ENCODE results near the gene TOP2B. TPM values are rescaled to one million over a fixed set of nuclear protein-coding genes. Genes with fewer than 3 reads are reported as not detected.

Gene TOP2B
- total and polyA plus RNA-seq, 8 donors = 35.6 to 266 (median 61.9) TPM

DNA sequence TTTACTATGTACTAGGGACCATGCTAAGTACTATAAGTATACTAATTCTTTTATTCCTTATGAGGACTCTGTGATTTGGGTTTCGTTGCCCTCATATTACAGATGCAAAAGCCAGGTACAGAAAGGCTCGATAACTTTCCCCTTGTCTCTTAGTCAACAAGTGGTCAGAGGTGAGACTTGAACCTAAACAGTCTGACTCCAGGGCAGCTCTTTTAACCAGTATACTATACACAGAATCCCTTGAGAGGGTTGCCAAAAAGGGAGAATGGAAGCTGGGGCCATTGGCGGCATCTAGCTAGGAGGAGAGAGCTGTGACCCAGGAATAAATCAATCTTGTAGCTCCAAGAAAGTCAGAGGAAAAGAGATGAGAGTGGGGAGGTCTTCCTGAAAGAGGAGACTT is 92.4 kb downstream of the TOP2B start:
- Histone ChIP-seq H3K9me3 (no peaks in the 10 kb centered on the region), H3K4me1 (no peaks in the 10 kb centered on the region), H3K36me3 (peaks cover 0 to 36% (median 6%) of the 10 kb centered on the region in 4 donors), H3K27me3 (no peaks in the 10 kb centered on the region), H3K27ac (no peak overlapping the region), H3K4me3 (no peak overlapping the region)
- intact Hi-C loops (cut with DNase I; ENCODE audit: low total_unique reads) = no loop called here
- no peak for TF ChIP-seq POLR2A (IDR thresholded peaks at IDR 0.05)
- TF ChIP-seq EP300 (IDR thresholded peaks at IDR 0.05) = no peak
- TF ChIP-seq CTCF (IDR thresholded peaks at IDR 0.05) = no peak
- TF ChIP-seq POLR2AphosphoS5 (IDR thresholded peaks at IDR 0.05) = no peak
- WGBS, 5 donors = 82 to 98% (median 95%) methylated on average over 3 of the region's 3 CpGs
- no peak for DNase-seq

DNA sequence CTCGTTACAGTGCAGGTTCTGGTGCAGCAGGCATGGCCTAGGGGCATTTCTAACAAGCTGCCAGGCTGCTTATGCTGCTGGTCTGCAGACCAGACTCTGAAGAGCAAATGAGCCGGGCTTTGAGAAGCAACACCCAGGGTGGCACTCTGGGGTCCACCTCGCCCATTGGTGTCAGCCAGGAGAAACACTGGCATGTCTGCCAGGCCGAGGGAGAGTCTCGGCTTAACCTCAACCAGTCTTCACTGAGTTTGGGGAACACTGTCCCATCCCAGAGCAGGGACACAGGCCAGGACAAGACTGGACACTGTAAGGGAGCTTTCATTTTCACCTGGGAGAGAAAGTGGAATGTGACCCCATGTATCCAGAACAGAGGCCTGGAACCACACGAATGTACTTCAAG is 93.4 kb downstream of the TOP2B start:
- no peak for TF ChIP-seq CTCF (IDR thresholded peaks at IDR 0.05)
- TF ChIP-seq POLR2A (IDR thresholded peaks at IDR 0.05) = no peak
- TF ChIP-seq EP300 (IDR thresholded peaks at IDR 0.05) = no peak
- no peak for TF ChIP-seq POLR2AphosphoS5 (IDR thresholded peaks at IDR 0.05)
- Histone ChIP-seq H3K9me3 (no peaks in the 10 kb centered on the region), H3K4me3 (no peak overlapping the region), H3K27me3 (no peaks in the 10 kb centered on the region), H3K4me1 (no peaks in the 10 kb centered on the region), H3K36me3 (peaks cover 0 to 36% (median 5%) of the 10 kb centered on the region in 4 donors), H3K27ac (no peak overlapping the region)
- 80 to 96% (median 95%) methylated on average over 4 to 6 of the region's 6 CpGs for whole genome bisulfite sequencing, 5 donors
- intact Hi-C loops (cut with DNase I; ENCODE audit: low total_unique reads) = no loop called here
- no peak for DNase-seq

- Histone ChIP-seq H3K27ac (no peak overlapping the region), H3K4me1 (no peaks in the 10 kb centered on the region), H3K36me3 (peaks cover 0 to 27% (median 4%) of the 10 kb centered on the region in 4 donors), H3K27me3 (no peaks in the 10 kb centered on the region), H3K9me3 (no peaks in the 10 kb centered on the region), H3K4me3 (no peak overlapping the region)
- WGBS, 5 donors = 91 to 95% (median 95%) methylated on average over 8 to 10 of the region's 10 CpGs
- intact Hi-C loops (cut with DNase I; ENCODE audit: low total_unique reads) = no loop called here
- no peak for DNase-seq
- no peak for TF ChIP-seq POLR2AphosphoS5 (IDR thresholded peaks at IDR 0.05)
These were observed 96.1 kb downstream of the TOP2B start for GRCh38 chr3:25568525-25569078.

DNA sequence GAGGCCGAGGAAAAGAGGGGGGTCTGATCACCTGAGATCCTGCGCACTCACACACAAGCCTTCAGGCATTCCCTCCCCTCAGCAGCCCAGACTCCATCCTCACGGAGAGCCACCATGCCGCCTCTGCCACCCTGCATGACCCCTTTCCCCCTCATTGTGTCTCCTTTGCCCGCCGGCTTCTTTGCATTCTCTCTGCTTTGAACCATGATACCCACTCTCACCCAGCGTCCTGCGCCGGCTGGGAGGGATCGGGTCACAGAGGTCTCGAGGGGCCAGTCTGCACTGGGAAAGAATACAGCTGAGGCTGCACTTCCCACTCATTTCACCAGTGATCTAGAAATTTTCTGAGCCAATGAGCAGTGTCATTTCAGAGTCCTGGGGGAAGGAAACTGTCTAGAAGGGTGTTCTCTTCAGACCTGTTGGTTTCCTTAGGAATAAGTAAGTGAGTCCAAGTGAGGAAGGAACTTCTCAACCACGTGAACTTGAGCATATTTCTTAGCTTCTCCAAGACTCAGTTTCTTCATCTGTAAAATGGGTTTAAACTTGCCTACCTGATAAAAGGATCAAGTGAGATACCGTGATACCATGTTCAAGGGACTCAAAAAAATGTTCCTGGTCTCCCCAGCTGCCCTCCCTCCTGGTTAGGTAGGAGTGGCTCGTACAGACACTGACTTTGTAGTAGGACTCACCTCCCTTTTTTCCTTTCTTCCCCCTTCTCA is 96.7 kb downstream of the TOP2B start:
- Histone ChIP-seq H3K36me3 (peaks cover 0 to 27% (median 4%) of the 10 kb centered on the region in 4 donors), H3K27ac (no peak overlapping the region), H3K4me3 (no peak overlapping the region), H3K27me3 (no peaks in the 10 kb centered on the region), H3K9me3 (no peaks in the 10 kb centered on the region), H3K4me1 (no peaks in the 10 kb centered on the region)
- WGBS, 5 donors = 93 to 96% (median 95%) methylated on average over 14 of the region's 14 CpGs
- DNase-seq = no peak
- TF ChIP-seq CTCF (IDR thresholded peaks at IDR 0.05) = no peak
- no peak for TF ChIP-seq POLR2A (IDR thresholded peaks at IDR 0.05)
- TF ChIP-seq EP300 (IDR thresholded peaks at IDR 0.05) = no peak
- no peak for TF ChIP-seq POLR2AphosphoS5 (IDR thresholded peaks at IDR 0.05)
- intact Hi-C loops (cut with DNase I; ENCODE audit: low total_unique reads) = no loop called here

DNA sequence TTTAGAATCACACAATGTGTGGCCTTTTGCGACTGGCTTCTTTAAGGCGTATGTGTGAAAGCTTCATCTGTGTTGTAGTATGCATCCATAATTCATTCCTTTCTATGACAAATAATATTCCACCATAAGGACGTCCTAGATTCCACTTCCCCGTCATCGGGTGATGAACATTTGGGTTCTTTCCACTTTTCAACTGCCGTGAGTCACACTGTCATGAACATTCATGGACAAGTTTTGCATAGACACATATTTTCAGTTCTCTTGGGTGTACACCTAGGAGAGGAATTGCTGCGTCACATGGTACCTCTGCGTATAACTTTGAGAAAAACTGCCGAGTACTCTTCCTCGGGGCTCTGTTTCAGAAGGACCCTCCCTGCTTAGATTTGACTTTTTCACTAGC is 97.3 kb downstream of the TOP2B start:
- DNase-seq = no peak
- H3K27ac ChIP-seq = no peak overlapping the region
- H3K9me3 ChIP-seq = no peaks in the 10 kb centered on the region
- H3K36me3 ChIP-seq = peaks cover 0 to 27% (median 4%) of the 10 kb centered on the region in 4 donors
- no peak overlapping the region for H3K4me3 ChIP-seq
- no peak for TF ChIP-seq EP300 (IDR thresholded peaks at IDR 0.05)
- no peak for TF ChIP-seq CTCF (IDR thresholded peaks at IDR 0.05)
- TF ChIP-seq POLR2AphosphoS5 (IDR thresholded peaks at IDR 0.05) = no peak
- no peak for TF ChIP-seq POLR2A (IDR thresholded peaks at IDR 0.05)
- intact Hi-C loops (cut with DNase I; ENCODE audit: low total_unique reads) = no loop called here
- H3K4me1 ChIP-seq = no peaks in the 10 kb centered on the region
- WGBS, 5 donors = 85 to 92% (median 89%) methylated on average over 10 of the region's 10 CpGs
- no peaks in the 10 kb centered on the region for H3K27me3 ChIP-seq

All from stomach (tissue), 9 donors.